22Rv1 (cell line): ENCODE measurements around the gene MAP2K3.
"Not testable (repeated sequence)": the region's sequence is repeated elsewhere in the genome, so short reads cannot be mapped to it uniquely, and the experiment has no call there.

Experiments used
- CTCF ChIP-seq: fragments of 450-650 bp; IDR thresholded peaks from 2 replicates; pipeline ENCODE4 v1.5.1; 2017; ENCODE audit warnings: mild to moderate bottlenecking
- ZFX ChIP-seq: fragments of 450-650 bp; IDR thresholded peaks from 2 replicates; pipeline ENCODE4 v1.6.1; 2017; ENCODE audit warnings: antibody characterized with exemption, borderline replicate concordance

- TF ChIP-seq CTCF, ZFX: not testable (repeated sequence)
These were observed 63.1 kb downstream of the MAP2K3 start for GRCh38 chr17:21347660-21348059.
